Activated CD8-positive, alpha-beta memory T cell treated with anti-CD3 and anti-CD28 coated beads, Interleukin-2, amount 50 U/mL, for 4 hours (primary cell): Measurements from ENCODE around the gene DPF3.

Experiments
- DNase-seq: peaks from one replicate; pipeline ENCODE4 v3.0.0-alpha.2; 2020

Gene DPF3

GRCh38 chr14:72792051-72792788, 101.7 kb downstream of the DPF3 start:
- no peak for DNase-seq

- DNase-seq: no peak
Observed at GRCh38 chr14:72790887-72791566, 102.9 kb downstream of the DPF3 start.

DNA sequence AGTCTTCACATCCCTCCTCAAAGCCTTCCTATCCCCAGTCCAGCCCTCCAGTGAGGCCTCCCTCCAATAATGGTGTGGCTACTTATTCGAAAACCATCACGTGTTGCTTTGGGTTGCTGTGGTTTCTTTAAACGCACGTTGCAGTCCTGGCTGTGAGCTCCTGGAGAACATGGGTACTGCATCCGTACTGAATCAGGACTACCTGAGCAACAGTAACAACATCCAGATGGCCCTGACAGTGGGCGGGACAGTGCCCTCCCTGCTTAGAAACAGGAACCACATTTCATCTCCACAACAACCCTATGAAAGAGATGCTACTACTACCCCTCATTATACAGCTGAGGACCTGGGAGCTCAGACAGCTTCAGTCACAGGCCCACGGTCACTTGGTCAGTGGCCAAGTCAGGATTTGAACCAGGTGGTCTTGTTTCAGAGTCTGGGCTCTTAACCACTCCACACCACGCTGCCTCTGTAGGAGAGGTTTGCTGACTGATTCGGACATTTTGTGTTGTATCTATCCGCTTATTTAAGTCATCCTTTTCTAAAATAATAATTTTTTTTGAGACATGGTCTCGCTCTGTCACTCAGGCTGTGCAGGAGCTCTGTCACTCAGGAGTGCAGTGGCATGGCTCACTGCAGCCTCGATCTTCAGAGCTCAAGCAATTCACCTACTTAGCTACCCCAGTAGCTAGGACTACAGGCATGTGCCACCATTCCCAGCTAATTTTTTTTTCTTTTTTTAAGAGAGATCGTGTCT, 104.8 kb downstream of the DPF3 start:
- DNase-seq: no peak

GRCh38 chr14:72788255-72788654, 105.6 kb downstream of the DPF3 start:
- no peak for DNase-seq

DNA sequence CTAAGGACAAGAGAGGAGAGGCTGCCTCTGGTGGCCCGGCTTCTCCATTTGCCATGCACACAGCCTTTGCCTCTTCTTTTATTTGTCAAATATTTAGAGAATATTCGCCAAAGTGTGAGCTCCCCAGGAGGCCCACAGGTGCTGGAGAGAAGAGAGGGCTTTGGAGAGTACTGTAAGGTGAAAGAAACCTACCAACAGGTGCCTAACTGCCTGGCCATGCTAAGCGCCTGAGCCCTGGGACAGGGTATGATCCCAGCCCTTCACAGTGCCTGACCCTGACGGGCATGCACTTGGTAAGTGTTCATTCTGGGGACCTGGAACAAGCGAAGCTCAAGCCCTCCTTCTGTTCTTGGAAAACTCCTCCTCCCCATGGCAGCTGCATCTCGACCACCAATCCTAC, 106.1 kb downstream of the DPF3 start:
- no peak for DNase-seq

- no peak for DNase-seq
Observed at GRCh38 chr14:72786378-72787350, 107.2 kb downstream of the DPF3 start.

DNA sequence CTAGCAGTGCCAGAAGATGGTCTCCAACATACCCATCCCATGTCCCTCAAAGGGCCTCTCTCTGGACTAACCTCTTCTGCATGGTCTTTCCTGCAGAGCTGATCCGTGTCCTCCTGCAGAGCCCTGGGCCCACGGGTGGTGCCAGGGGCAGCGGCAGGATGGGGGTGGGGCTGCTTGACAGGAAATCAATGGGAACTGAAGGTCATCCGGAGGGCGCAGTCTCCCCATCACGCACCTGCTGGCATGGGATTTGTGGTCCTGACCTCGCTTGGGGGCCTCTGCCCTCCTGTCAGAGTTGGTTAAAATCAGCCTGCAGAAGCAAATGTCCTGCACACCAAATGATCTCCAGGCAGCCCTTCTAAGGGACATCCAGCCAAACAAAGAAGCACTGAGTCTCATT, 110.2 kb downstream of the DPF3 start:
- DNase-seq: no peak

GRCh38 chr14:72782817-72783216, 111.1 kb downstream of the DPF3 start:
- no peak for DNase-seq

DNA sequence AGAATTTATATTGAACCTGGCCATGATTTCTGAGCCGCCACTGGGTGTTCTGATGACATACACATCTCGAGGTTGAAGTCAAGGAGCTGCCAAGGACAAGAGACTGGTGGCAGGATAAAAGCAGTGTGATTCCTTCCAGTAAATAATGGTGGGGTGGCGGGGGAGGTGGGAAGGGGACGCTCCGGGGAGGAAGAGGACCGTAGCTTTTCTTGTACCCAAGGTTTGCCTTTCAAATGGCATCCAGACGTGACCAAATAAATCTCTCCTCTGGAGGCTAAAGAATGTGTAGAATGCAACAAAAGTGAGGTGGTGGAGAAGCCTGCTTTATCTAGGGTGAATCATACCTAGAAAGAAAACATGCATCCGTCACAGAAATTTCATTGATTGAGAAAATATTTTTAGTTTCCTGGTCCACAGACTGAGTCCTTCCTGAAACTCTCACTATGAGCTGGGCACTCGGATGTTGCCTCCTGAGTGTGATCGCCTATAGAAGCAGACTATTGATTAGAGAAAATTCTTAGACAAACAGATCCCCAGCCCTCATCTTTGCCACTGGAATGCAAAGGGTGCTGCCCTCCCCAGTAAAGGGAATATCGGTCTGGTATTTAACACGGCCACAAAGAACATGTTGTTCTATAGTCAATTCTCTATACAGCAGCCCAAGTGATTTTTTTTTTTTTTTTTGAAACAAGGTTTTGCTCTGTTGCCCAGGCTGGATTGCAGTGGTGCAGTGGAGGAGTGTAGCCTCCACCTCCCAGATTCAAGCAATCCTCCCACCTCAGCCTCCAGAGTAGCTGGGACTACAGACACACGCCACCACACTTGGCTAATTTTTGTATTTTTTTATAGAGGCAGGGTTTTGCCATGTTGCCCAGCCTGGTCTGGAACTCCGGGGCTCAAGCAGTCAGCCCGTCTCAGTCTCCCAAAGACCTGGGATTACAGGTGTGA, 112.1 kb downstream of the DPF3 start:
- no peak for DNase-seq

DNA sequence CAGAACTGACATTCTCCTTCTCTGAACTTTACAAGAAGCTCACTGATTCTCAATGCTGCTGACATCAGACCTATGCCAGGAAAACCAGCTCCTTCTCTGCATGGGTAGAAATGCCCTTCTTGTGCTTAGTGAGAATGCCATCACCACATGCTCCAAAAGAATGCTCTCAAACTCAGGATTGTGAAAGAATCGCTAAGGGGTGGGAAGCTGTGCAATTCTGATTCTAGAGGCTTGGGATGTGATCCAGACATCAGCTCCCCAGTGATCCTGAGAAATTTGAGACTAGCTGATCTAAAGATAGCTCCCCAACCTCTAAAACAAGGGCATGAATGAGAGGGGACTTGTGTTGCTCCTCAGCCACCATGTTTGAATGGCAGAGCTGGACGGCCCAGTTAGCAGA, 113.2 kb downstream of the DPF3 start:
- DNase-seq: no peak

DNA sequence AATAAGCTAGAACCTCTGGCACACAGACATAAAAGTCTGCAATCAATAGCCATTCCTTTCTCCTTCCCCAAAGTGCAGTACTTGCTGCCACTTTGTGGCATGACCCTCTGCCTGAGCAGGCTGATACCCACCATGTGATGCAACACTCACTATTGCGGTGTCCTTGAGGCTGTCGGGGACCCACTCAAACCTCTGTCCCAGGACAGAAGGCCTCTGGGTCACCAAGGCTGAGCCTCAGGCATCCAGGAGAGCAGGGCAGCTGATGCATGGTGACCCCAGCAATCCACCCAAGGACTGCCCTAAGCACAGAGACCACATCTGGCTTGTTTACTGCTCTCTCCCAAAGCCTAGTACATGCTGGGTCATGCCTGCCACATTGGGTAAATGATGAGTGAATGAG, 114.2 kb downstream of the DPF3 start:
- DNase-seq: no peak

DNA sequence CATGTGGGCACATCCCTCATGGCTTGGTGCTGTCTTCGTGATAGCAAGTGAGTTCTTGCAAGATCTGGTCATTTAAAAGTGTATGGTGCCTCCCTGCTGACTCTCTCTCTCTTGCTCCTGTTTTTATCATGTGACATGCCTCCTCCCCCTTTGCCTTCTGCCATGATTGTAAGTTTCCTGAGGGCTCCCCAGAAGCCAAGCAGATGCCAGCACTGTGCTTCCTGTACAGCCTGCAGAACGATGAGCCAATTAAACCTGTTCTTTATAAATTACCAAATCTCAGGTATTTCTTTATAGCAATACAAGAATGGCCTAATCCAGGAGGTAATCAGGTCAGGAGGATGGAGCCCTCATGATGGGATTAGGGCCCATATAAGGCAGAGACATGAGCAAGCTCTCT, 116.3 kb downstream of the DPF3 start:
- DNase-seq: no peak

- no peak for DNase-seq
Observed at GRCh38 chr14:72776701-72777261, 117.1 kb downstream of the DPF3 start.

GRCh38 chr14:72775923-72776554, 117.9 kb downstream of the DPF3 start:
- no peak for DNase-seq

DNA sequence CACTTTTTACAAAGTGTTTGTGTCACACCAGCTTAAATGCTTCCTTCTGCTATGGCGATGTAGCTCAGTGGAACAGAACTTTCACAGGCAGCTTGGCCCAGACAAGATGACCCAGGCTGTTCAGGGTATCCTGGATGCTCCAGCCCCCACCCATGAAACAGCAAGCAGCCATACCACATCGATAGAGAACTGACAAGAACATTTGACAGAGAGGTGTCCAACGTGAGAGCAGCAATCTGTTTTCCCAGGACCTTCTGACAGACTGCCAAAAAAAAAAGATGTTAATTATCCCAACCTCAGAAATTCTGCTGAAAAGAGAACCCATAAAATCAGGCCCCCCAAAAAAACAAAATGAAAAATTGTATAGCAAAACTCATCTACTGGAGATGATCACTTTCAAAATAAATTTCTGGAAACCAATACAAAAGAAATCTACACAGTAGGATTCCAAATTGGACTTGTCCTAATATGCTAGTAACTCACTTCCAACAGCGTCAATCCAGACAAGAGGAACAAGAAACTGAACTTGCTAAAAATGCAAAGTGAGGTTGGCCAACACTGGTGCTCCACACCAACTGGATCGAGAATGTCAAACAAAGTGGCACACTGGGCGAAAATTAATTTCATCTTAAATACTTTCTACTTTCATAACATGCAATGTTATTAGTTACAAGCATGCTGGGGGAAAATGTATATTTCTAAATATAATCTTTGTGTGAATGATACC, 118.8 kb downstream of the DPF3 start:
- no peak for DNase-seq

- no peak for DNase-seq
Observed at GRCh38 chr14:72774141-72774540, 119.8 kb downstream of the DPF3 start.

DNA sequence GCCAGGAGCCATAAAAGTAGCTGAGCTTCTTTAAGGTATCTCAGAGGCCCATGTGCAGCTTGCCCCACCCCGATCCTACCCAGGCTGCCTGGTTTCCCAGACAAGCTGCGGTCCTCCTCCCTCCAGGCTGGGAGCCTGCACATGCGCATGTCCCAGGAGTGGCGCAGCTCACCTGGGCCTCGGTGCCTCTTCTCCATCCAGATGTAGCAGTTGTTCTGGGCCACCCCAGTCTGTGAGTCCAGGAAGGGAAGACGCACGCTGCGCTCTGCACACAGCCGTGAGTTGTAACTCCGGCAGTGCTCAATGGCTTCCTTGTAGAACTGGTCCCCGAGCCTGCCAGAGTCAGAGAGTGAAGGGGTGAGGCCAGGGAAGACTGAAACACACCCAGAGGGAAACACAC, 122.3 kb downstream of the DPF3 start:
- no peak for DNase-seq

- no peak for DNase-seq
Observed at GRCh38 chr14:72766296-72766695, 127.6 kb downstream of the DPF3 start.

- no peak for DNase-seq
Observed at GRCh38 chr14:72763892-72764291, 130.0 kb downstream of the DPF3 start.

DNA sequence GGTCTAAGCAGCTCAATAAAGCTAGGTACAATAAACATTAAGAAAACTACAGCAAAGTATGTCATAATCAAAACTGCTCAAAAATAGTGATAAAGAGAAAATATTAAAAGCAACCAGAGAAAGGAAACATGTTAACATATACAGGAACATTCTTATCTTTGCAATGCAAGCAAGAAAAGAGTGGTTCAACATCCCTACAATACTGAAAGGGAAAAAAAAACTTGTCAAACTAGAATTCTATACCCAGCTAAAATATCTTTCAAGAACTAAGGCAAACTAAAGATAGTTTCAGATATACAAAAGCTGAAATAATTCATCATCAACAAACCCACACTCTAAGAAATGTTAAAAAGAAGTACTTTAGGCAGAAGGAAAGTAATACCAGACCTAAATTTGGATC, 134.2 kb downstream of the DPF3 start:
- no peak for DNase-seq
